SK-N-SH (cell line): ENCODE results near the gene ZNF491. TPM values are rescaled to one million over a fixed set of nuclear protein-coding genes. Genes with fewer than 3 reads are reported as not detected.

Experiments used
- CTCF ChIA-PET: fragments of 300-600, 350-600 bp; formaldehyde crosslinking; extraction: SDS; loops from one replicate; lab custom pipeline; 2021; lab: Yijun Ruan, JAX
- POLR2A ChIA-PET: fragments of 350-600 bp; sonication (Branson Sonifier 250); formaldehyde crosslinking; extraction: SDS; loops from one replicate; lab custom pipeline; 2020; ENCODE audit warnings: antibody characterized with exemption, inconsistent platforms; lab: Yijun Ruan, JAX
- DNase-seq: peaks from one replicate; pipeline ENCODE4 v3.0.0; 2012
- H2AFZ ChIP-seq: fragments of 200-600 bp; sonication (generic); 2 replicates; pipeline ENCODE4 v1.8.1; 2016; ENCODE audit warnings: antibody characterized with exemption, mild to moderate bottlenecking, low read depth
- H3F3A ChIP-seq: fragments of 200-600 bp; sonication (generic); replicated peaks from 2 replicates; pipeline ENCODE3; 2016; ENCODE audit warnings: antibody characterized with exemption, mild to moderate bottlenecking; ENCODE audit not compliant: insufficient read depth
- H3K27ac ChIP-seq, 2 experiments: fragments of 200-500 bp in 1 of 2; fragments of 200-600 bp in 1 of 2; sonication (Bioruptor generic) in 1 of 2; sonication (generic), shearing (Covaris generic) in 1 of 2; 2 replicates each; pipeline versions ENCODE4 v1.5.1 to v1.6.1; 2014 to 2016; ENCODE audit warnings: low read depth in 2 of 2, inconsistent platforms in 1 of 2, low read length in 1 of 2, mild to moderate bottlenecking in 1 of 2, mixed read lengths in 1 of 2
- H3K27me3 ChIP-seq: fragments of 200-600 bp; sonication (generic), shearing (Covaris generic); 2 replicates; pipeline ENCODE4 v1.6.1; 2016; ENCODE audit warnings: mixed run types; ENCODE audit not compliant: insufficient read depth
- H3K36me3 ChIP-seq, 2 experiments: fragments of 200-500 bp in 1 of 2; fragments of 200-600 bp in 1 of 2; sonication (Bioruptor generic) in 1 of 2; sonication (generic) in 1 of 2; replicated peaks in 1 of 2; 2 replicates each; pipeline versions ENCODE3 to v1.5.1; 2014 to 2016; ENCODE audit warnings: low read length in 1 of 2, mild to moderate bottlenecking in 1 of 2; ENCODE audit not compliant: insufficient read depth in 2 of 2, control insufficient read depth in 1 of 2
- H3K4me1 ChIP-seq, 2 experiments: fragments of 200-500 bp in 1 of 2; fragments of 200-600 bp in 1 of 2; sonication (Bioruptor generic) in 1 of 2; sonication (generic), shearing (Covaris generic) in 1 of 2; 2 replicates each; pipeline versions ENCODE4 v1.5.1 to v1.6.1; 2014 to 2016; ENCODE audit warnings: low read depth in 1 of 2, low read length in 1 of 2, mixed run types in 1 of 2; ENCODE audit not compliant: insufficient read depth in 2 of 2, control insufficient read depth in 1 of 2
- H3K4me2 ChIP-seq: fragments of 200-600 bp; sonication (generic), shearing (Covaris generic); 2 replicates; pipeline ENCODE4 v1.6.1; 2017; ENCODE audit warnings: mixed run types
- H3K4me3 ChIP-seq, 2 experiments: fragments of 200-500 bp in 1 of 2; fragments of 200-600 bp in 1 of 2; sonication (Bioruptor generic) in 1 of 2; sonication (generic), shearing (Covaris generic) in 1 of 2; 2 replicates each; pipeline versions ENCODE4 v1.5.1 to v1.8.1; 2014 to 2016; ENCODE audit warnings: low read depth in 2 of 2, inconsistent platforms in 1 of 2, low read length in 1 of 2, mild to moderate bottlenecking in 1 of 2, mixed read lengths in 1 of 2, moderate library complexity in 1 of 2
- H3K79me2 ChIP-seq: fragments of 200-600 bp; sonication (generic); 2 replicates; pipeline ENCODE4 v1.8.1; 2017; ENCODE audit warnings: mild to moderate bottlenecking; ENCODE audit not compliant: insufficient read depth
- H3K9ac ChIP-seq: fragments of 200-600 bp; sonication (generic); 2 replicates; pipeline ENCODE4 v1.6.1; 2017; ENCODE audit warnings: mixed run types
- H3K9me2 ChIP-seq: fragments of 200-600 bp; sonication (generic); 2 replicates; pipeline ENCODE4 v1.6.1; 2017; ENCODE audit warnings: mixed run types
- H3K9me3 ChIP-seq: fragments of 200-600 bp; sonication (generic); 2 replicates; pipeline ENCODE4 v1.6.1; 2017; ENCODE audit warnings: mixed run types, mild to moderate bottlenecking, moderate library complexity
- H4K20me1 ChIP-seq: fragments of 200-600 bp; sonication (generic); 2 replicates; pipeline ENCODE4 v1.6.1; 2017; ENCODE audit warnings: mild to moderate bottlenecking, mixed run types; ENCODE audit not compliant: insufficient read depth
- CHD2 ChIP-seq: fragments of 150-350 bp; IDR thresholded peaks from 2 replicates; pipeline ENCODE4 v1.6.1; 2018; ENCODE audit warnings: low read length; ENCODE audit not compliant: partially characterized antibody
- ELF1 ChIP-seq: IDR thresholded peaks from 2 replicates; pipeline ENCODE4 v1.4.0; 2012
- EP300 ChIP-seq, 2 experiments: IDR thresholded peaks; 2 replicates each; pipeline versions ENCODE4 v1.4.0 to v1.6.1; 2012; ENCODE audit warnings: borderline replicate concordance in 1 of 2, low read depth in 1 of 2, low read length in 1 of 2
- EZH2phosphoT487 ChIP-seq: fragments of 200-600 bp; sonication (generic); IDR thresholded peaks from 2 replicates; pipeline ENCODE4 v1.6.1; 2017; ENCODE audit warnings: low read depth, mixed run types, mild to moderate bottlenecking, antibody characterized with exemption, moderate library complexity, borderline replicate concordance
- FOSL2 ChIP-seq: IDR thresholded peaks from 2 replicates; pipeline ENCODE4 v1.4.0; 2012; ENCODE audit warnings: low read depth, mild to moderate bottlenecking, moderate library complexity, borderline replicate concordance
- FOXM1 ChIP-seq: IDR thresholded peaks from 2 replicates; pipeline ENCODE4 v1.4.0; 2012; ENCODE audit warnings: low read depth, mild to moderate bottlenecking
- GABPA ChIP-seq: IDR thresholded peaks from 2 replicates; pipeline ENCODE4 v1.4.0; 2012; ENCODE audit warnings: low read depth, mild to moderate bottlenecking
- MAX ChIP-seq: IDR thresholded peaks from 2 replicates; pipeline ENCODE4 v1.4.0; 2012; ENCODE audit warnings: low read depth
- MXI1 ChIP-seq: IDR thresholded peaks from 2 replicates; pipeline ENCODE4 v1.6.1; 2012; ENCODE audit warnings: mild to moderate bottlenecking, low read depth, low read length, improper control_type of control experiment
- NFIC ChIP-seq: IDR thresholded peaks from 2 replicates; pipeline ENCODE4 v1.4.0; 2012; ENCODE audit warnings: borderline replicate concordance
- NRF1 ChIP-seq: IDR thresholded peaks from 2 replicates; pipeline ENCODE4 v1.6.1; 2012; ENCODE audit warnings: low read depth, mild to moderate bottlenecking, low read length
- POLR2AphosphoS5 ChIP-seq: IDR thresholded peaks from 2 replicates; pipeline ENCODE4 v1.6.1; 2012; ENCODE audit warnings: low read depth, low read length
- SMC3 ChIP-seq: IDR thresholded peaks from 2 replicates; pipeline ENCODE4 v1.6.1; 2012; ENCODE audit warnings: low read depth, low read length, improper control_type of control experiment
- USF2 ChIP-seq: fragments of 150-350 bp; IDR thresholded peaks from 2 replicates; pipeline ENCODE4 v1.6.1; 2017; ENCODE audit warnings: antibody characterized with exemption, low read length, low read depth, borderline replicate concordance
- WGBS: methylation state at CpG from one replicate; pipeline ENCODE4 v1.1.6; 2017; ENCODE audit warnings: low lambda C conversion rate; 5-methylcytosine and 5-hydroxymethylcytosine counted together
- polyA plus RNA-seq, 3 experiments: library from polyadenylated mRNA; depleted of rRNA; stranded (reverse); fragments of >200 nt; gene quantifications; 2 replicates each; pipeline ENCODE4 v1.2.3, GENCODE V29; 2012
- TF ChIP-seq, protein P1 (sequence below): IDR thresholded peaks from 2 replicates; pipeline ENCODE4 v1.4.0; 2012; ENCODE audit warnings: low read depth, borderline replicate concordance
- TF ChIP-seq, protein P2 (sequence below): IDR thresholded peaks from 2 replicates; pipeline ENCODE4 v1.6.1; 2012; ENCODE audit warnings: mild to moderate bottlenecking, low read depth, low read length, moderate library complexity
- TF ChIP-seq, protein P3 (sequence below): IDR thresholded peaks from 2 replicates; pipeline ENCODE4 v1.4.0; 2012; ENCODE audit warnings: low read depth, borderline replicate concordance

Gene ZNF491
- polyA plus RNA-seq, 1 of the 3 experiments (the other 2 are of a cell fraction): 0.77 TPM

DNA sequence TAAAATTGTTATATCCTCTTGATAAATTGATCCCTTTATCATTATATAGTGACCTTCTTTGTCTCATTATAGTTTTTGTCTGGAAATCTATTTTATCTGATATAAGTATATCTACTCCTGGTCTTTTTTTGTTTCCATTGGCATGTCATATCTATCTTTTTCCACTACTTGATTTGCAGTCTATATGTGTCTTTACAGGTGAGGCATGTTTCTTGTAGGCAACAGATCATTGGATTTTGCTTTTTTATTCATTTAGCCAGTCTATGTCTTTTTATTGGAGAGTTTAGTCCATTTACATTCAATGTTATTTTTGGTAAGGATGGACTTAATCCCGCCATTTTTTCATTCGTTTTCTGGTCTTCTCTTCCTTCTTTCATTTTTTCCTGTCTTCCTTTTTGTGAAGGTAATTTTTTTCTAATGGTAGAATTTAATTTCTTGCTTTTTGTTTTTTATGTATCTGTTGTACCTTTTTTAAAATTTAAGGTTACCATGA is 46.0 kb upstream of the ZNF491 start (continued):
- no peak for TF ChIP-seq SMC3

- Histone ChIP-seq H3K27me3 (no peaks in the 10 kb centered on the region), H3K4me2 (no peak overlapping the region), H3K4me3 (no peak overlapping the region), H3K9ac (no peak overlapping the region), H3K36me3 (no peaks in the 10 kb centered on the region), H4K20me1 (no peaks in the 10 kb centered on the region), H3F3A (no peaks in the 10 kb centered on the region), H3K4me1 (no peaks in the 10 kb centered on the region), H3K9me2 (no peaks in the 10 kb centered on the region), H2AFZ (no peak overlapping the region), H3K27ac (no peak overlapping the region), H3K79me2 (no peaks in the 10 kb centered on the region), H3K9me3 (peaks cover 3% of the 10 kb centered on the region; the same call in 1 of the 2 replicates)
- no peak for TF ChIP-seq POLR2AphosphoS5
- TF ChIP-seq USF2: no peak
- no peak for TF ChIP-seq NFIC
- TF ChIP-seq ELF1: no peak
- no peak for TF ChIP-seq FOXM1
- TF ChIP-seq, protein P1, sequence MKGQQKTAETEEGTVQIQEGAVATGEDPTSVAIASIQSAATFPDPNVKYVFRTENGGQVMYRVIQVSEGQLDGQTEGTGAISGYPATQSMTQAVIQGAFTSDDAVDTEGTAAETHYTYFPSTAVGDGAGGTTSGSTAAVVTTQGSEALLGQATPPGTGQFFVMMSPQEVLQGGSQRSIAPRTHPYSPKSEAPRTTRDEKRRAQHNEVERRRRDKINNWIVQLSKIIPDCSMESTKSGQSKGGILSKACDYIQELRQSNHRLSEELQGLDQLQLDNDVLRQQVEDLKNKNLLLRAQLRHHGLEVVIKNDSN: no peak
- CTCF ChIA-PET: no interaction called here
- DNase-seq: no peak
- WGBS: 8% methylated on average over 4 of the region's 4 CpGs
- POLR2A ChIA-PET: no interaction called here
These were observed 43.7 kb upstream of the ZNF491 start for GRCh38 chr19:11754663-11755062.

DNA sequence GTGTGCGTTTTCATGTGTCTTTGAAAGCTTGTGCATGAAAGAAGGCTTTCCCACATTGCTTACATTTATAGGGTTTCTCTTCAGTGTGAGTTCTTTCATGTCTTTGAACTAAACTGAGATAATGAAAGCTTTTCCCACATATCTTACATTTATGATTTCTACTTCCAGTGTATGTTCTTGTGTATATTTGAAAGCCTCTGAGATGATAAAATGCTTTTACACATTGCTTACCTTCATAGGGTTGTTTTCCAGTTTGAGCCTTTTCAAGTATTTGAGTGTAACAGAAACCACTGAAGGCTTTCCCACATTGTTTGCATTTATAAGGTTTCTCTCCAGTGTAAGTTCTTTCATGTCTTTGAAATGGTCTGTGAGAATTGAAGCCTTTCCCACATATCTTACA is 41.4 kb upstream of the ZNF491 start:
- H3K36me3 ChIP-seq: no peaks in the 10 kb centered on the region
- no peak overlapping the region for H3K9ac ChIP-seq
- H3K9me2 ChIP-seq: no peaks in the 10 kb centered on the region
- no peaks in the 10 kb centered on the region for H3K79me2 ChIP-seq
- no peaks in the 10 kb centered on the region for H3K27me3 ChIP-seq
- no peak overlapping the region for H2AFZ ChIP-seq
- POLR2A ChIA-PET: no interaction called here
- H3K4me2 ChIP-seq: no peak overlapping the region
- H3F3A ChIP-seq: no peaks in the 10 kb centered on the region
- WGBS: 0% methylated on average over 1 of the region's 1 CpG
- H3K4me3 ChIP-seq: no peak overlapping the region
- H3K9me3 ChIP-seq: no peaks in the 10 kb centered on the region
- CTCF ChIA-PET: no interaction called here
- no peaks in the 10 kb centered on the region for H3K4me1 ChIP-seq
- no peak for DNase-seq
- no peak overlapping the region for H3K27ac ChIP-seq
- no peaks in the 10 kb centered on the region for H4K20me1 ChIP-seq
- TF ChIP-seq GABPA: no peak
- TF ChIP-seq ELF1: no peak
- TF ChIP-seq NRF1: no peak
- no peak for TF ChIP-seq CHD2
- TF ChIP-seq EZH2phosphoT487: no peak
- no peak for TF ChIP-seq MXI1
- TF ChIP-seq MAX: no peak
- no peak for TF ChIP-seq SMC3
- TF ChIP-seq, protein P2, sequence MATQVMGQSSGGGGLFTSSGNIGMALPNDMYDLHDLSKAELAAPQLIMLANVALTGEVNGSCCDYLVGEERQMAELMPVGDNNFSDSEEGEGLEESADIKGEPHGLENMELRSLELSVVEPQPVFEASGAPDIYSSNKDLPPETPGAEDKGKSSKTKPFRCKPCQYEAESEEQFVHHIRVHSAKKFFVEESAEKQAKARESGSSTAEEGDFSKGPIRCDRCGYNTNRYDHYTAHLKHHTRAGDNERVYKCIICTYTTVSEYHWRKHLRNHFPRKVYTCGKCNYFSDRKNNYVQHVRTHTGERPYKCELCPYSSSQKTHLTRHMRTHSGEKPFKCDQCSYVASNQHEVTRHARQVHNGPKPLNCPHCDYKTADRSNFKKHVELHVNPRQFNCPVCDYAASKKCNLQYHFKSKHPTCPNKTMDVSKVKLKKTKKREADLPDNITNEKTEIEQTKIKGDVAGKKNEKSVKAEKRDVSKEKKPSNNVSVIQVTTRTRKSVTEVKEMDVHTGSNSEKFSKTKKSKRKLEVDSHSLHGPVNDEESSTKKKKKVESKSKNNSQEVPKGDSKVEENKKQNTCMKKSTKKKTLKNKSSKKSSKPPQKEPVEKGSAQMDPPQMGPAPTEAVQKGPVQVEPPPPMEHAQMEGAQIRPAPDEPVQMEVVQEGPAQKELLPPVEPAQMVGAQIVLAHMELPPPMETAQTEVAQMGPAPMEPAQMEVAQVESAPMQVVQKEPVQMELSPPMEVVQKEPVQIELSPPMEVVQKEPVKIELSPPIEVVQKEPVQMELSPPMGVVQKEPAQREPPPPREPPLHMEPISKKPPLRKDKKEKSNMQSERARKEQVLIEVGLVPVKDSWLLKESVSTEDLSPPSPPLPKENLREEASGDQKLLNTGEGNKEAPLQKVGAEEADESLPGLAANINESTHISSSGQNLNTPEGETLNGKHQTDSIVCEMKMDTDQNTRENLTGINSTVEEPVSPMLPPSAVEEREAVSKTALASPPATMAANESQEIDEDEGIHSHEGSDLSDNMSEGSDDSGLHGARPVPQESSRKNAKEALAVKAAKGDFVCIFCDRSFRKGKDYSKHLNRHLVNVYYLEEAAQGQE: no peak
- TF ChIP-seq, protein P3, sequence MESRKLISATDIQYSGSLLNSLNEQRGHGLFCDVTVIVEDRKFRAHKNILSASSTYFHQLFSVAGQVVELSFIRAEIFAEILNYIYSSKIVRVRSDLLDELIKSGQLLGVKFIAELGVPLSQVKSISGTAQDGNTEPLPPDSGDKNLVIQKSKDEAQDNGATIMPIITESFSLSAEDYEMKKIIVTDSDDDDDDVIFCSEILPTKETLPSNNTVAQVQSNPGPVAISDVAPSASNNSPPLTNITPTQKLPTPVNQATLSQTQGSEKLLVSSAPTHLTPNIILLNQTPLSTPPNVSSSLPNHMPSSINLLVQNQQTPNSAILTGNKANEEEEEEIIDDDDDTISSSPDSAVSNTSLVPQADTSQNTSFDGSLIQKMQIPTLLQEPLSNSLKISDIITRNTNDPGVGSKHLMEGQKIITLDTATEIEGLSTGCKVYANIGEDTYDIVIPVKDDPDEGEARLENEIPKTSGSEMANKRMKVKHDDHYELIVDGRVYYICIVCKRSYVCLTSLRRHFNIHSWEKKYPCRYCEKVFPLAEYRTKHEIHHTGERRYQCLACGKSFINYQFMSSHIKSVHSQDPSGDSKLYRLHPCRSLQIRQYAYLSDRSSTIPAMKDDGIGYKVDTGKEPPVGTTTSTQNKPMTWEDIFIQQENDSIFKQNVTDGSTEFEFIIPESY: no peak
- TF ChIP-seq FOSL2: no peak
- no peak for TF ChIP-seq USF2
- TF ChIP-seq EP300 (IDR thresholded peaks at IDR 0.05; ENCODE audit: borderline replicate concordance in 1 of 2, low read depth in 1 of 2, low read length in 1 of 2): no peak
